OCI-LY1 (cell line): Measurements from ENCODE around the gene BTRC.

ENCODE experiments used
- H2AFZ ChIP-seq: fragments of 200-600 bp; sonication (generic), shearing (Covaris generic); 2 replicates; pipeline ENCODE4 v1.6.0; 2014; ENCODE audit warnings: antibody characterized with exemption, mild to moderate bottlenecking, low read length
- H3F3A ChIP-seq: fragments of 200-600 bp; sonication (generic), shearing (Covaris generic); 2 replicates; pipeline ENCODE4 v1.6.0; 2014; ENCODE audit warnings: mild to moderate bottlenecking, antibody characterized with exemption, low read length, moderate library complexity; ENCODE audit not compliant: insufficient read depth
- H3K27ac ChIP-seq: fragments of 200-600 bp; sonication (generic); 2 replicates; pipeline ENCODE4 v1.5.1; 2014; ENCODE audit warnings: low read length, mixed run types, mild to moderate bottlenecking, low read depth; ENCODE audit not compliant: poor library complexity, severe bottlenecking
- H3K27me3 ChIP-seq: fragments of 200-600 bp; sonication (generic); 2 replicates; pipeline ENCODE4 v1.6.0; 2014; ENCODE audit warnings: antibody characterized with exemption, mild to moderate bottlenecking, low read length, moderate library complexity; ENCODE audit not compliant: insufficient read depth
- H3K36me3 ChIP-seq: fragments of 200-600 bp; sonication (generic); 2 replicates; pipeline ENCODE4 v1.6.1; 2014; ENCODE audit warnings: mild to moderate bottlenecking, antibody characterized with exemption, low read length, moderate library complexity, mixed read lengths; ENCODE audit not compliant: insufficient read depth
- H3K4me1 ChIP-seq: fragments of 200-600 bp; sonication (generic); 2 replicates; pipeline ENCODE4 v1.5.1; 2014; ENCODE audit warnings: mild to moderate bottlenecking, low read length, moderate library complexity; ENCODE audit not compliant: insufficient read depth, severe bottlenecking
- H3K4me2 ChIP-seq: fragments of 200-600 bp; sonication (generic), shearing (Covaris generic); 2 replicates; pipeline ENCODE4 v1.6.1; 2014; ENCODE audit warnings: low read length
- H3K4me3 ChIP-seq: fragments of 200-600 bp; sonication (generic); 2 replicates; pipeline ENCODE4 v1.5.1; 2014; ENCODE audit warnings: low read length, low read depth, mild to moderate bottlenecking, mixed read lengths; ENCODE audit not compliant: poor library complexity, severe bottlenecking
- H3K79me2 ChIP-seq: fragments of 200-600 bp; shearing (Covaris generic); 2 replicates; pipeline ENCODE4 v1.6.1; 2016; ENCODE audit warnings: mixed run types, low read length, mixed read lengths; ENCODE audit not compliant: insufficient read depth
- H3K9ac ChIP-seq: fragments of 200-600 bp; sonication (generic), shearing (Covaris generic); 2 replicates; pipeline ENCODE4 v1.6.1; 2014; ENCODE audit warnings: mild to moderate bottlenecking, low read length, mixed read lengths
- H3K9me2 ChIP-seq: fragments of 200-600 bp; sonication (generic), shearing (Covaris generic); 2 replicates; pipeline ENCODE4 v1.6.1; 2014; ENCODE audit warnings: low read depth, mild to moderate bottlenecking, low read length, mixed read lengths
- H3K9me3 ChIP-seq: fragments of 200-600 bp; shearing (Covaris generic); 2 replicates; pipeline ENCODE4 v1.6.1; 2014; ENCODE audit warnings: low read length, mixed read lengths
- H4K20me1 ChIP-seq: fragments of 200-600 bp; sonication (generic), shearing (Covaris generic); 2 replicates; pipeline ENCODE4 v1.6.0; 2016; ENCODE audit warnings: mild to moderate bottlenecking, low read length; ENCODE audit not compliant: insufficient read depth
- EZH2 ChIP-seq: fragments of 200-600 bp; sonication (generic), shearing (Covaris generic); IDR thresholded peaks from 2 replicates; pipeline ENCODE4 v1.8.0; 2017; ENCODE audit warnings: borderline replicate concordance, mixed run types, mild to moderate bottlenecking, antibody characterized with exemption, low read length, moderate library complexity, mixed read lengths
- TF ChIP-seq, protein P1 (sequence below): fragments of 200-600 bp; sonication (generic), shearing (Covaris generic); IDR thresholded peaks from 2 replicates; pipeline ENCODE4 v1.5.1; 2017; ENCODE audit warnings: mild to moderate bottlenecking, antibody characterized with exemption, low read length, moderate library complexity, mixed read lengths

The BTRC gene

DNA sequence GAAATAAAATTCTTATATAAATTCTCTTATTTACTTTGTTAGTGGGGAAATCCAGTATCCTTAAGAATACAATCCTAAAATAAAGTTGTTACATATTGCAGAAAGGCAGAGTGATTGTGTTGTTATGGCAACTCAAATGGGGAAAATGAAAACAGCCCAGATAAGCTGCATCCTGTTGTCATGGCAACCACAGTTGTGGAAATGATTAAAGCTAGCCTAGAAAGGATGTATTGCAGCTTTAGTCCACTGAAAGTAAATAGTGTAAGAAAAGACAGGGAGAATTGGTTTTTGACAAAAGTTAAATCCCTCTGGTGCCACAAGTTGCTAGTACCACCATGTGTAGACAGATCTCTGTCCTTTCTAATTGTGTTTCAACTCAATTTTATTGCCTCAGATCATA is 43.2 kb downstream of the BTRC start:
- no peaks in the 10 kb centered on the region for H3K79me2 ChIP-seq
- no peak overlapping the region for H3K9ac ChIP-seq
- H3K9me2 ChIP-seq, result no peaks in the 10 kb centered on the region
- H3K4me1 ChIP-seq, result no peaks in the 10 kb centered on the region
- H3K36me3 ChIP-seq, result no peaks in the 10 kb centered on the region; the same call in 1 of the 2 replicates
- H3K27ac ChIP-seq, result no peak overlapping the region
- H3K4me2 ChIP-seq, result no peak overlapping the region
- no peaks in the 10 kb centered on the region for H3F3A ChIP-seq
- no peak overlapping the region for H3K4me3 ChIP-seq
- H2AFZ ChIP-seq, result no peak overlapping the region
- H3K9me3 ChIP-seq, result no peaks in the 10 kb centered on the region
- H4K20me1 ChIP-seq, result no peaks in the 10 kb centered on the region
- TF ChIP-seq, protein P1, sequence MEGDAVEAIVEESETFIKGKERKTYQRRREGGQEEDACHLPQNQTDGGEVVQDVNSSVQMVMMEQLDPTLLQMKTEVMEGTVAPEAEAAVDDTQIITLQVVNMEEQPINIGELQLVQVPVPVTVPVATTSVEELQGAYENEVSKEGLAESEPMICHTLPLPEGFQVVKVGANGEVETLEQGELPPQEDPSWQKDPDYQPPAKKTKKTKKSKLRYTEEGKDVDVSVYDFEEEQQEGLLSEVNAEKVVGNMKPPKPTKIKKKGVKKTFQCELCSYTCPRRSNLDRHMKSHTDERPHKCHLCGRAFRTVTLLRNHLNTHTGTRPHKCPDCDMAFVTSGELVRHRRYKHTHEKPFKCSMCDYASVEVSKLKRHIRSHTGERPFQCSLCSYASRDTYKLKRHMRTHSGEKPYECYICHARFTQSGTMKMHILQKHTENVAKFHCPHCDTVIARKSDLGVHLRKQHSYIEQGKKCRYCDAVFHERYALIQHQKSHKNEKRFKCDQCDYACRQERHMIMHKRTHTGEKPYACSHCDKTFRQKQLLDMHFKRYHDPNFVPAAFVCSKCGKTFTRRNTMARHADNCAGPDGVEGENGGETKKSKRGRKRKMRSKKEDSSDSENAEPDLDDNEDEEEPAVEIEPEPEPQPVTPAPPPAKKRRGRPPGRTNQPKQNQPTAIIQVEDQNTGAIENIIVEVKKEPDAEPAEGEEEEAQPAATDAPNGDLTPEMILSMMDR, result no peak
- no peak for TF ChIP-seq EZH2
- no peaks in the 10 kb centered on the region for H3K27me3 ChIP-seq

GRCh38 chr10:101400585-101400984 is 46.6 kb downstream of the BTRC start:
- Histone ChIP-seq H3K9me3 (no peaks in the 10 kb centered on the region), H3F3A (no peaks in the 10 kb centered on the region), H4K20me1 (no peaks in the 10 kb centered on the region), H3K27me3 (no peaks in the 10 kb centered on the region), H3K4me1 (no peaks in the 10 kb centered on the region), H3K36me3 (no peaks in the 10 kb centered on the region), H3K4me3 (no peak overlapping the region), H3K79me2 (no peaks in the 10 kb centered on the region), H3K4me2 (no peak overlapping the region), H2AFZ (no peak overlapping the region), H3K9ac (no peak overlapping the region), H3K27ac (no peak overlapping the region), H3K9me2 (no peaks in the 10 kb centered on the region)
- TF ChIP-seq EZH2, result no peak
- TF ChIP-seq, protein P1, result no peak

GRCh38 chr10:101402711-101403110 is 48.7 kb downstream of the BTRC start:
- H4K20me1 ChIP-seq, result no peaks in the 10 kb centered on the region
- no peak overlapping the region for H3K27ac ChIP-seq
- H3K9me3 ChIP-seq, result no peaks in the 10 kb centered on the region
- no peaks in the 10 kb centered on the region for H3K79me2 ChIP-seq
- H3F3A ChIP-seq, result no peaks in the 10 kb centered on the region
- TF ChIP-seq EZH2, result no peak
- TF ChIP-seq, protein P1, result no peak
- no peaks in the 10 kb centered on the region for H3K27me3 ChIP-seq
- no peaks in the 10 kb centered on the region for H3K36me3 ChIP-seq
- H2AFZ ChIP-seq, result no peak overlapping the region
- no peak overlapping the region for H3K9ac ChIP-seq
- no peaks in the 10 kb centered on the region for H3K4me1 ChIP-seq
- H3K4me3 ChIP-seq, result no peak overlapping the region
- no peaks in the 10 kb centered on the region for H3K9me2 ChIP-seq
- no peak overlapping the region for H3K4me2 ChIP-seq
